ENCODE results near the gene TMEM175.

DNA sequence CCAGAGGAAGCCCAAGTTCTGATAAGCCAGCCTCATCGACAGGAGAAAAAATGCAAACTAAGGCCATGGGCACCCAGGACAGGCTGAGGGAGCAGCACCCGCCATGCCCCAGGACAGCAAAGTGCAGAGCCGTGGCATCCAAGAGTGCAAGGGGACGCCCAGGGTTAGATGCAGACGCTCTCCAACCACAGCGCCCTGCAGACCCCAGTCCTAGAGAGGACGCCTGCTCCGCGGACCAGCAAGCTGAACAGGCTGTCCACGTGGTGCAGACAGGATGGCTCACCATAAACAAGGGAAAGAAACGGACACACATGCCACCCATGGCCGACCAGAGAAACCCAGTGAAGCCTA, 32.7 kb upstream of the TMEM175 start:
- TF ChIP-seq CTCF (IDR thresholded peaks at IDR 0.05) (no peak), POLR2A (IDR thresholded peaks at IDR 0.05) (no peak)

All from body of pancreas (tissue), 4 donors.